Heart left ventricle (tissue), 16 donors: Measurements from ENCODE around the gene DOP1A. TPM values are rescaled to one million over a fixed set of nuclear protein-coding genes. Genes with fewer than 3 reads are reported as not detected.

ENCODE experiments used
- ATAC-seq, 4 donors: fragments of 200-7000 bp; cut with Tn5 transposase; one replicate each; pipeline ENCODE4 v1.9.1; 2020 to 2022; ENCODE audit warnings: moderate library complexity in 4 of 4, mild to moderate bottlenecking in 3 of 4, moderate number of reproducible peaks in 1 of 4
- DNase-seq, 5 donors: peaks; one replicate each; pipeline ENCODE4 v3.0.0-alpha.2; 2020
- H3K27ac ChIP-seq, 12 donors: fragments of 200-600 bp; sonication (generic) in 4 of 12; one replicate each; pipeline versions ENCODE4 v1.5.0 to v1.8.0; 2016 to 2022; ENCODE audit warnings: mild to moderate bottlenecking in 2 of 12
- H3K27me3 ChIP-seq, 9 donors: fragments of 200-600 bp; sonication (generic) in 2 of 9; one replicate each; pipeline versions ENCODE4 v1.5.1 to v1.8.0; 2016 to 2022; ENCODE audit warnings: mild to moderate bottlenecking in 3 of 9
- H3K36me3 ChIP-seq, 9 donors: fragments of 200-600 bp; sonication (generic) in 2 of 9; one replicate each; pipeline versions ENCODE4 v1.5.0 to v1.8.0; 2018 to 2022; ENCODE audit warnings: mild to moderate bottlenecking in 2 of 9
- H3K4me1 ChIP-seq, 12 donors: fragments of 200-600 bp; sonication (generic) in 4 of 12; one replicate each; pipeline versions ENCODE4 v1.5.0 to v1.8.0; 2016 to 2022; ENCODE audit warnings: mild to moderate bottlenecking in 3 of 12
- H3K4me3 ChIP-seq, 12 donors: fragments of 200-600 bp; sonication (generic) in 4 of 12; one replicate each; pipeline versions ENCODE4 v1.5.0 to v1.8.0; 2017 to 2022; ENCODE audit warnings: mild to moderate bottlenecking in 9 of 12, moderate library complexity in 4 of 12
- H3K9me3 ChIP-seq, 12 donors: fragments of 200-600 bp; sonication (generic) in 4 of 12; one replicate each; pipeline versions ENCODE4 v1.5.0 to v1.8.0; 2016 to 2022; ENCODE audit warnings: mild to moderate bottlenecking in 1 of 12
- POLR2A ChIP-seq, 2 donors: fragments of 450-650 bp; IDR thresholded peaks; one replicate each; pipeline ENCODE4 v1.6.1; 2017; ENCODE audit warnings: antibody characterized with exemption in 2 of 2, mild to moderate bottlenecking in 2 of 2, moderate library complexity in 2 of 2
- WGBS, 4 donors: extraction: QIAGEN DNeasy Blood & Tissue Kit in 2 of 4; methylation state at CpG; one replicate each; pipeline versions ENCODE4 v1.1.5 to v1.1.7; 2013 to 2018; 5-methylcytosine and 5-hydroxymethylcytosine counted together
- intact Hi-C, 10 donors: fragments of 100-400 bp; cut with DNase I; formaldehyde crosslinking; loops; one replicate each; pipeline versions ENCODE4 v1.11.1 to v1.14.2; 2022
- polyA plus RNA-seq, 2 donors: library from polyadenylated mRNA; stranded (reverse); fragments of 200-250 nt; gene quantifications; one replicate each; pipeline ENCODE4 v1.2.3, GENCODE V29; 2013
- total RNA-seq, 9 donors: library from RNA; depleted of rRNA in 2 of 9; stranded (reverse); fragments of >200 nt in 2 of 9; fragmentation: NEBNext Ultra II Directional in 3 of 9; extraction: Animal tissue kit (Norgen Biotek cat#: 25700) in 3 of 9; gene quantifications; one replicate each; pipeline versions ENCODE4 v1.1.0 to v1.2.4, GENCODE V29; 2016 to 2023
- TF ChIP-seq, protein P1 (sequence below), 12 donors: fragments of 200-600 bp; sonication (generic) in 4 of 12; IDR thresholded peaks; one replicate each; pipeline versions ENCODE4 v1.5.0 to v1.8.0; 2018 to 2022; ENCODE audit warnings: antibody characterized with exemption in 12 of 12, mild to moderate bottlenecking in 5 of 12
- donor health status: ischemic (EF 13 %, LVEDD 7.1; RV severe dilation, severe dysfunction).
- donor health status: healthy with polysubstance abuse.
- donor health status: DM: no; HTN: yes; CAD: no.
- donor health status: DM: no; HTN: no; CAD: no.
- donor health status: ischemic (EF 25% LVEDD 6.9; RV normal size, moderate dysfunction).
- donor health status: ischemic (EF 25% LVEDD 5.7; RV mildly dilated, moderate dysfunction).
- donor health status: healthy.
- donor health status: DM: yes; HTN: yes; CAD: no.
- donor health status: ischemic (EF 35%, LVEDD 5.7; RV mildly dilated, moderate dysfunction).
- donor health status: nonischemic (EF 11% LVEDD 7.7; RV severe dilation, severe dysfunction).
- donor health status: DM: yes; HTN: yes; CAD: no.
- donor health status: PGD.
- donor health status: ischemic (EF 29% LVEDD 5.4; RV normal size, mild dysfunction).
- donor health status: nonischemic (EF 23%, LVEDD 6.1; RV moderate dilation, normal function).

DOP1A gene
- total and polyA plus RNA-seq, 11 donors = 5.0 to 25.7 (median 22.6) TPM

DNA sequence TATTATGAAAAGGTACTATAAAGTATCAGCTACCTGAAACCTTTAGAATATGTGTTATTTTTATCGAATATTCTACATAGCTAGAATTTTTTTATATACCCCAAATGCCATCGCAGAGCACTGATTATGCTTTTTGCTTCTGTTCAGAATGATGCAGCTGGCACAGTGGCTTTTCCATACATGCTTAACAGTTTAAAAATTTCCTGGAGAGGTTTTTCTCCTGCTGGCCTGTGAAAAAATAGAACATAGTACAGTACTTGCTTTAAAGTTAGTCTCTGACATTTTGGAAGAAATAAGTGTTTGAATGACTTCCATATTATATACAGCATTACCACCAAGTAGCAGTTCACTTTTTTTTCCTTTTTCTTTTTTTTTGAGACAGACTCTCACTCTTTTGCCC is 5.3 kb downstream of the DOP1A start:
- WGBS, 4 donors = 78 to 88% (median 81%) methylated on average over 2 of the region's 2 CpGs

DNA sequence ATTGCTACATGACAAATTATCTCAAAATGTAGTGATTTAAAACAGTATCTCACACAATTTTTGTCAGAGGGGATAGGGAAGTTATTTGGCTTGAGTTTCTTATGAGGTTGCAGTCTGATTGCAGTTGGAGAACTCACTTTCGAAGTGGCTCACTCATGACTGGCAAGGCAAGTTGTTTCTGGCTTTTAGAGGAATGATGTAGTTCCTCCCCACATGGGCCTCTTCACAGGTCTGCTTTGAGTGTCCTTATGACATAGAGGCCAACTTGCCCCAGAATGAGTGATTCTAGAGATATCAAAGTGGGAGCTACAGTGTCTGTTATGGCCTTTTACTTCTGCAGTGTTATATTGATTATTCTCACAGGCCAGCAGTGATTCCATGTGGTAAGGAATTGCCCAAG is 6.1 kb downstream of the DOP1A start:
- H3K36me3 ChIP-seq = no peaks in the 10 kb centered on the region
- DNase-seq (no peak), ATAC-seq (no peak)
- no peaks in the 10 kb centered on the region for H3K27me3 ChIP-seq
- peaks cover 0 to 45% (median 21%) of the 10 kb centered on the region in 12 donors for H3K4me1 ChIP-seq
- H3K9me3 ChIP-seq = peaks cover 0 to 6% (median 0%) of the 10 kb centered on the region in 12 donors
- no peak overlapping the region for H3K4me3 ChIP-seq
- TF ChIP-seq POLR2A (IDR thresholded peaks at IDR 0.05) = no peak
- TF ChIP-seq, protein P1, sequence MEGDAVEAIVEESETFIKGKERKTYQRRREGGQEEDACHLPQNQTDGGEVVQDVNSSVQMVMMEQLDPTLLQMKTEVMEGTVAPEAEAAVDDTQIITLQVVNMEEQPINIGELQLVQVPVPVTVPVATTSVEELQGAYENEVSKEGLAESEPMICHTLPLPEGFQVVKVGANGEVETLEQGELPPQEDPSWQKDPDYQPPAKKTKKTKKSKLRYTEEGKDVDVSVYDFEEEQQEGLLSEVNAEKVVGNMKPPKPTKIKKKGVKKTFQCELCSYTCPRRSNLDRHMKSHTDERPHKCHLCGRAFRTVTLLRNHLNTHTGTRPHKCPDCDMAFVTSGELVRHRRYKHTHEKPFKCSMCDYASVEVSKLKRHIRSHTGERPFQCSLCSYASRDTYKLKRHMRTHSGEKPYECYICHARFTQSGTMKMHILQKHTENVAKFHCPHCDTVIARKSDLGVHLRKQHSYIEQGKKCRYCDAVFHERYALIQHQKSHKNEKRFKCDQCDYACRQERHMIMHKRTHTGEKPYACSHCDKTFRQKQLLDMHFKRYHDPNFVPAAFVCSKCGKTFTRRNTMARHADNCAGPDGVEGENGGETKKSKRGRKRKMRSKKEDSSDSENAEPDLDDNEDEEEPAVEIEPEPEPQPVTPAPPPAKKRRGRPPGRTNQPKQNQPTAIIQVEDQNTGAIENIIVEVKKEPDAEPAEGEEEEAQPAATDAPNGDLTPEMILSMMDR (IDR thresholded peaks at IDR 0.05) = no peak
- H3K27ac ChIP-seq = no peak overlapping the region
- WGBS, 4 donors = 52 to 66% (median 56%) methylated on average over 1 of the region's 1 CpG
- intact Hi-C loops = loop anchor here in 4 of 10 donors (5.0 to 10.0 kb wide), 4 partner anchors 34 to 439 kb away; partner anchors contain the start of genes PGM3 (in 1 of the 4), PRSS35 (in 1 of the 4) and RWDD2A (in 1 of the 4)

More for the DNA sequence above, 5.3 kb downstream of the DOP1A start:
- Histone ChIP-seq H3K36me3 (no peaks in the 10 kb centered on the region), H3K27me3 (no peaks in the 10 kb centered on the region), H3K4me3 (no peak overlapping the region), H3K27ac (no peak overlapping the region), H3K4me1 (peaks cover 0 to 47% (median 24%) of the 10 kb centered on the region in 12 donors), H3K9me3 (peaks cover 0 to 6% (median 0%) of the 10 kb centered on the region in 12 donors)
- DNase-seq (no peak), ATAC-seq (no peak)
- intact Hi-C loops = loop anchor here in 4 of 10 donors (5.0 to 10.0 kb wide), 4 partner anchors 35 to 440 kb away; partner anchors contain the start of genes PGM3 (in 1 of the 4), PRSS35 (in 1 of the 4) and RWDD2A (in 1 of the 4)
- TF ChIP-seq POLR2A (IDR thresholded peaks at IDR 0.05) = no peak
- TF ChIP-seq, protein P1 (IDR thresholded peaks at IDR 0.05) = no peak

DNA sequence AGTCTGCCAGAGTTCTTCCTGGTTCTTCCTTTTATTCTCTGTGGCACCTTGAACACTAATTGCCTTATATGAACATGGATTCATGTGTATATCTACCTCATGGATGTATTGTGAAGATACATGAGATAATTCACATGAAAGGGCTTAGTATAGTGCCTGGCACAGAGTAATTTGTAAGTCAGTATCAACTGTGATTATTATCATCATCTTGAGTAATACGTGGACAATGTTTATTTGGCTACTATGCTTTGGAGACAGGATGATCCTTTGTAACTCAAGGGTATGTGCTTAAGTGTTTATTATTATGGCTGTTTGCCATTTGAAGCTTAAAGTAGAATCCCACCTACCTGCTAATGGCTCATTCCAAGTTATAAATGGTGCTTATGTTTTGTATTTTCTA is 16.0 kb downstream of the DOP1A start:
- no peaks in the 10 kb centered on the region for H3K9me3 ChIP-seq
- no peaks in the 10 kb centered on the region for H3K36me3 ChIP-seq
- DNase-seq (no peak), ATAC-seq (no peak)
- H3K4me1 ChIP-seq = peaks cover 0 to 17% (median 0%) of the 10 kb centered on the region in 12 donors
- 25 to 36% (median 30%) methylated on average over 1 of the region's 1 CpG for WGBS, 4 donors
- intact Hi-C loops = no loop called here
- H3K27ac ChIP-seq = no peak overlapping the region
- TF ChIP-seq, protein P1 (IDR thresholded peaks at IDR 0.05) = no peak
- no peak for TF ChIP-seq POLR2A (IDR thresholded peaks at IDR 0.05)
- no peaks in the 10 kb centered on the region for H3K27me3 ChIP-seq
- no peak overlapping the region for H3K4me3 ChIP-seq

DNA sequence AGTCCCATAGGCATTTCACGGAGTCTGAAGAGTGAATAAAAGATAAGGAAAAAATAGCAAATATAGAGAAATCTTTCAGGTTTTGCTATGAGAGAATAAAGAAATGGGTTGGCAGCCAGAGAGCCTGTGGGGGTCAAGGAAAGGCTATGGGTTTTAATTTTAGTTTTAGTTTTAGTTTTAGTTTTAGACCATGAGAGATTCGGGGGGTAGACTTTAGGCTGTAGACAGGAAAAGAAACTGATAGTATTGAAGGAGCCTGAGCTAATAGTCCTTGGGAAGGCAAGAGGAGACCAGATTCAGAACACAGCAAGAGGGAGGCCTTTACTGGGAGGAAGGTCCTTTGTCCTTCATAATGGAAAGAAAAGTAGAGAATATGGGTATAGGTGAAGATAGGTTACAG is 19.3 kb downstream of the DOP1A start:
- Histone ChIP-seq H3K36me3 (no peaks in the 10 kb centered on the region), H3K4me1 (peaks cover 0 to 17% (median 0%) of the 10 kb centered on the region in 12 donors), H3K4me3 (peak overlapping the region in 1 of 12 donors; percentile 23), H3K27ac (peak overlapping the region in 1 of 12 donors; percentile 59), H3K9me3 (no peaks in the 10 kb centered on the region), H3K27me3 (no peaks in the 10 kb centered on the region)
- DNase-seq (no peak), ATAC-seq (no peak)
- TF ChIP-seq POLR2A (IDR thresholded peaks at IDR 0.05) = no peak
- TF ChIP-seq, protein P1 (IDR thresholded peaks at IDR 0.05) = no peak
- intact Hi-C loops = no loop called here
- 70 to 89% (median 78%) methylated on average over 2 of the region's 2 CpGs for WGBS, 4 donors
